ENCODE measurements around the gene RTP4.

The RTP4 gene

DNA sequence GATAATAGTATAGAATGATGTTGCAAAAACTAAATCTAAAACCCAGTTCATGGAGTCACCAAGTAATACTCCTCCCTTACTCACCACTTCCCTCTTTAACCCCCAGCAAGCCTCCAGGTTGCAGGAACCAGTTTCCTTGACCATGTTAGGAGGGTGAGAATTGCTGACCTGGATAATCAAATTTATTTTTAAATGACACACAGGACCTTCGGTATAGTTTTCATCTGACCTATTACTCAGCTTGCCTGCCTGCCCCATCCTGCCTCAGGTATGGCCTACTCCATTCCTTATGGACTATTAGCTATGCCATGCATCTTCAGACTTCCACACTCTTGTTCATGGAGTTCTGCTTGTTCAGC is 883 bp downstream of the RTP4 start:
- no peak overlapping the region for H3K27ac ChIP-seq (ENCODE audit: low read length)
- WGBS (ENCODE audit: insufficient coverage, insufficient read length), result no CpG with 5 or more reads among the region's 1 CpG
- no peaks in the 10 kb centered on the region for H3K36me3 ChIP-seq (ENCODE audit: control insufficient read depth, insufficient read depth, low read length)
- H3K4me1 ChIP-seq (ENCODE audit: control insufficient read depth, insufficient read depth, low read length), result no peaks in the 10 kb centered on the region
- no peaks in the 10 kb centered on the region for H3K9me3 ChIP-seq (ENCODE audit: control insufficient read depth, insufficient read depth, low read length)
- H3K4me3 ChIP-seq (ENCODE audit: low read length), result no peak overlapping the region
- no peaks in the 10 kb centered on the region for H3K27me3 ChIP-seq (ENCODE audit: control insufficient read depth, insufficient read depth, low read length)
- no peak for DNase-seq (ENCODE audit: low read depth, low spot score)

DNA sequence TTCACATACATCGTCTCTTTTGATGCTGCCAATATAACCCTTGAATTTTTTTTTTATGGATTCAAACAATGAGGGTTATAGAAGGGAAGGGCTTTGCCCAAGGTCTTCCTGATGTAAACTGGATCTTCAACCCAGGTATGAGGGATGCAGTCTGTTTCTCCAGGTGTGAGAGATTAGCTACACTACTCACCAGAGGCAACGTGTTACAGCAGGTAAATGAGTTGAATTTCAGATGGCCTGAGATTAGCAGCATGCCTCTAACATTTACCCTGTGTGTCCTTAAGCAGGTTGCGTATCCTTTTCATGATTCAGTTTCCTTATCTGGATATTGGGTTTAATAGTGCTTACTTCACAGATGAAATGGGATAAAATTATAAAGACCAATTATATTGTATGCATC is 1.9 kb downstream of the RTP4 start:
- no peak overlapping the region for H3K27ac ChIP-seq (ENCODE audit: low read length)
- no peaks in the 10 kb centered on the region for H3K9me3 ChIP-seq (ENCODE audit: control insufficient read depth, insufficient read depth, low read length)
- DNase-seq (ENCODE audit: low read depth, low spot score), result no peak
- no peaks in the 10 kb centered on the region for H3K4me1 ChIP-seq (ENCODE audit: control insufficient read depth, insufficient read depth, low read length)
- H3K36me3 ChIP-seq (ENCODE audit: control insufficient read depth, insufficient read depth, low read length), result no peaks in the 10 kb centered on the region
- no peak overlapping the region for H3K4me3 ChIP-seq (ENCODE audit: low read length)
- no CpG with 5 or more reads among the region's 3 CpGs for WGBS (ENCODE audit: insufficient coverage, insufficient read length)
- H3K27me3 ChIP-seq (ENCODE audit: control insufficient read depth, insufficient read depth, low read length), result no peaks in the 10 kb centered on the region

DNA sequence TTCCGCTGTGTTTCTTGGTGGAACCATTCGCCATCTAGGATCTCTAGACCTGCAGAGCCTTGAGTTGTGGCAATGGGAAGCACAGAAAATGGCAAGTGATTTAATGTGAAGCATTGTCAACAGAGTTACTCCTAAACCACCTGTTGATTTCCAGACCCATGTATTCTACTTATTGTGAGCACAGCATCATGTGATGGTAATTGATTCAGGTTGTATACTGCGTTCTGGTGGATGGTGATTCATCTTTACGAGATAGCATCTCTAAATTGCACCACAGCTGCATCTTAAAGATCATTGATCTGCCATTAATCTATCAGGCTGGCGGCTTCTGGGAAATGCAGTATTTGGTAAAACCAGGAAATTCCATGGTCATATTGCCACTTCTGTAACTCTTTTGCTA is 7.4 kb downstream of the RTP4 start:
- H3K36me3 ChIP-seq (ENCODE audit: control insufficient read depth, insufficient read depth, low read length), result no peaks in the 10 kb centered on the region
- H3K9me3 ChIP-seq (ENCODE audit: control insufficient read depth, insufficient read depth, low read length), result no peaks in the 10 kb centered on the region
- no peak overlapping the region for H3K27ac ChIP-seq (ENCODE audit: low read length)
- no peak overlapping the region for H3K4me3 ChIP-seq (ENCODE audit: low read length)
- H3K4me1 ChIP-seq (ENCODE audit: control insufficient read depth, insufficient read depth, low read length), result no peaks in the 10 kb centered on the region
- DNase-seq (ENCODE audit: low read depth, low spot score), result no peak
- no peaks in the 10 kb centered on the region for H3K27me3 ChIP-seq (ENCODE audit: control insufficient read depth, insufficient read depth, low read length)
- no CpG with 5 or more reads among the region's 5 CpGs for WGBS (ENCODE audit: insufficient coverage, insufficient read length)

DNA sequence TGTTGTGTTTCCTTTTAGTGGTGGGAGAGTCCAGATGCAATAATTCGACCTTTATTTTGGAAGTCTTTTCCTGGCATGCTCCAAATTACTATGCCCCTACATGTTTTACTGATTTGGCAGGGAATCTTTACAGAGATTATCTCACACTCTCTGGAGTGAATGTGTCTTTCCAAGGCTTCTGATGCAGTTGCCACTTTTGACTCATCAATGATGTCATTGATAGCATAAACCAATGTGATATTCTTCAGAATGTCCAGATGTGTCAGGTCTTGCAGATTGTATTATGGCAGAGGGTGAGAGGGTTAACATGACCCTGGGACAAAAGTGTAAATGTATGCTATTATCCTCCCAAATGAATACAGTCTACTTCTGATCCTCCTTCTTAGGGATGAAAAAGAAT is 9.7 kb downstream of the RTP4 start:
- WGBS (ENCODE audit: insufficient coverage, insufficient read length), result no CpG with 5 or more reads among the region's 1 CpG
- Histone ChIP-seq H3K36me3 (ENCODE audit: control insufficient read depth, insufficient read depth, low read length) (no peaks in the 10 kb centered on the region), H3K27me3 (ENCODE audit: control insufficient read depth, insufficient read depth, low read length) (no peaks in the 10 kb centered on the region), H3K4me1 (ENCODE audit: control insufficient read depth, insufficient read depth, low read length) (peaks cover under 1% of the 10 kb centered on the region; the same call in 1 of the 2 replicates), H3K9me3 (ENCODE audit: control insufficient read depth, insufficient read depth, low read length) (no peaks in the 10 kb centered on the region), H3K27ac (ENCODE audit: low read length) (no peak overlapping the region), H3K4me3 (ENCODE audit: low read length) (no peak overlapping the region)
- DNase-seq (ENCODE audit: low read depth, low spot score), result no peak

DNA sequence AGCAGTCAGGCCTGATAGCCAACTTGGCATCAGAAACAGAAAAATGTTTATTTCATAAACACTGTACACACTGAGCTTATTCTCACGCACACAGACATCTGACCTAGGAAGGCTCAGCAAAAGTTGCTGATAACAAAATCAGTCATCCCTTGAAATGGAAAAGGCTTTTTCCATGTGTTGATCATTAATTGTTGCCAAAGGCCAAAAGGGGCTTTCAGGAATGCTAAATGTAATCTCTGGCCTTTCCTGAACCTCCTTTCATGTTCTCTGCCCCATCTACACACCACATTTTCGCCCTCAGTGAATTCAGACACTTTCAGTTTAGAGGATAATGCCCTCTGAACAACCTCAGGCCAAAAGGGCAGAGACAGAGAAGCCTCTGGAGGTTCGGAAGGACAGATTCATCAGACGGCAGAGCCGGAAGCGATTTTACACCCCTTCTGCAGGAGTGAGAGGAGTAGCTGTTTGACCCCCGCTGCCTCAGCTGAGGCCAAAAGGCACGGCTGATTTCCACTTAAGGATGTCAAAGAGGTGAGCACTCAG is 14.5 kb downstream of the RTP4 start:
- Histone ChIP-seq H3K36me3 (ENCODE audit: control insufficient read depth, insufficient read depth, low read length) (no peaks in the 10 kb centered on the region), H3K27ac (ENCODE audit: low read length) (no peak overlapping the region), H3K4me3 (ENCODE audit: low read length) (no peak overlapping the region), H3K4me1 (ENCODE audit: control insufficient read depth, insufficient read depth, low read length) (peaks cover 3% of the 10 kb centered on the region; the same call in 1 of the 2 replicates), H3K9me3 (ENCODE audit: control insufficient read depth, insufficient read depth, low read length) (no peaks in the 10 kb centered on the region), H3K27me3 (ENCODE audit: control insufficient read depth, insufficient read depth, low read length) (no peaks in the 10 kb centered on the region)
- WGBS (ENCODE audit: insufficient coverage, insufficient read length), result no CpG with 5 or more reads among the region's 8 CpGs
- DNase-seq (ENCODE audit: low read depth, low spot score), result no peak

DNA sequence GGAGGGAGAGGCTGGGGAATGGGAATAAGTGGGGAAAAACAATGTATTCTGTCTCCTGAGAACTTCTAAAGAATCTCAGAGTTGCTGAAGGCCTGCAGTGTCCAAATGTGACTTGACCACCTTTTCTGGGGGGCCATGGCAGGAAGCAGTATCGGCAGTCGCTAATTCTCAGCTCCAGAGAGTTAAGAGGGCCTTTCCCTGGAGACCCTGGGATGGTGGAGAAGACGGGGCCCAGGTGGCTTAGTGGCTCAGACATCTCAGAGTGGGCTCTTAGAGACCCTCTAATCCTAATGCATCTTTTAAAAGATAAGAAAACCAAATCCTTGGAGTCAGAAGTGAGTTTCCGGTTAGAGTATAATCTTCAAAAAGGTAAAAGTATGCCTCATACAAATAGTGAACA is 15.1 kb downstream of the RTP4 start:
- DNase-seq (ENCODE audit: low read depth, low spot score), result no peak
- Histone ChIP-seq H3K4me3 (ENCODE audit: low read length) (no peak overlapping the region), H3K4me1 (ENCODE audit: control insufficient read depth, insufficient read depth, low read length) (peaks cover 3% of the 10 kb centered on the region; the same call in 1 of the 2 replicates), H3K9me3 (ENCODE audit: control insufficient read depth, insufficient read depth, low read length) (no peaks in the 10 kb centered on the region), H3K36me3 (ENCODE audit: control insufficient read depth, insufficient read depth, low read length) (no peaks in the 10 kb centered on the region), H3K27me3 (ENCODE audit: control insufficient read depth, insufficient read depth, low read length) (no peaks in the 10 kb centered on the region), H3K27ac (ENCODE audit: low read length) (no peak overlapping the region)
- no CpG with 5 or more reads among the region's 4 CpGs for WGBS (ENCODE audit: insufficient coverage, insufficient read length)

DNA sequence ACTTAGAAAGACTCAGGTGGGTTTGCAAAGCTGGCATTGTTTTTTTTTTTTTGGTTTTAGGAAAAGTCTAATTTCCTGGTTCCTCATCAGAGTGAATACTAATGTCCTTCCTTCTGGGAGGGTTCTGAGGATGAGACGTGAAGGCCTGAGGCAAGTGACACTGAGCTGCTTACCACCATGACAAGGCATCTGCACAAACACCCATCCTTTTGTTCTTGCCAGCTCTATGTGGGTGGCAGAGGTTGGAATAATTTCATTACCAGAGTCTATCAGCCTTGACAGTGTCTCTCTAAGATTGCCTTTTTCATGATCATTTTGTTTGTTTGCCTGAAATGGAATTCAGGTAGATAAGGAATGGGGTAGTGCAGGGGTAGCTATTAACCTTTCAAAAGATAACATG is 17.1 kb downstream of the RTP4 start:
- WGBS (ENCODE audit: insufficient coverage, insufficient read length), result no CpG with 5 or more reads among the region's 1 CpG
- DNase-seq (ENCODE audit: low read depth, low spot score), result no peak

DNA sequence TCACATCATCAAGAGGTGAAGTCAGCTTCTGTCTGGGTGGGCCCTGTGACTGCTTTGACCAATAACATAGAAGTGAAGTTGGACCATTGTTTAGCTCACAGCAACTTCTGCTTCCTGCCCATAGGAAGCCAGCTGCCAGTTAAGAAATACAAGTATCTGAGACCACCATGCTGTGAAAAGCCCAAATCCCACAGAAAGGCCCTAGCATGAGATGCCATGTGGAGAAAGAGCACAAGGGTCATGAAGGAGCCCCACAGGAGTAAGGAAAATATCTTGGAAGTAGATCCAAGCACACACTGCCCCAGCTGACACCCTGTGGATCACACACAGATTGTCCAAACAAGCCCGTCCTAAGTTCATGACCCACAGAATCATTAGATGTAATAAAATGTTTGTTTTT is 28.5 kb downstream of the RTP4 start:
- Histone ChIP-seq H3K36me3 (ENCODE audit: control insufficient read depth, insufficient read depth, low read length) (no peaks in the 10 kb centered on the region), H3K9me3 (ENCODE audit: control insufficient read depth, insufficient read depth, low read length) (no peaks in the 10 kb centered on the region), H3K27me3 (ENCODE audit: control insufficient read depth, insufficient read depth, low read length) (no peaks in the 10 kb centered on the region), H3K4me1 (ENCODE audit: control insufficient read depth, insufficient read depth, low read length) (no peaks in the 10 kb centered on the region), H3K4me3 (ENCODE audit: low read length) (no peak overlapping the region), H3K27ac (ENCODE audit: low read length) (no peak overlapping the region)
- DNase-seq (ENCODE audit: low read depth, low spot score), result no peak
- no CpG with 5 or more reads among the region's 1 CpG for WGBS (ENCODE audit: insufficient coverage, insufficient read length)

More for the DNA sequence above, 17.1 kb downstream of the RTP4 start:
- Histone ChIP-seq H3K27ac (ENCODE audit: low read length) (no peak overlapping the region), H3K27me3 (ENCODE audit: control insufficient read depth, insufficient read depth, low read length) (no peaks in the 10 kb centered on the region), H3K4me1 (ENCODE audit: control insufficient read depth, insufficient read depth, low read length) (peaks cover 3% of the 10 kb centered on the region; the same call in 1 of the 2 replicates), H3K4me3 (ENCODE audit: low read length) (no peak overlapping the region), H3K9me3 (ENCODE audit: control insufficient read depth, insufficient read depth, low read length) (no peaks in the 10 kb centered on the region), H3K36me3 (ENCODE audit: control insufficient read depth, insufficient read depth, low read length) (no peaks in the 10 kb centered on the region)

DNA sequence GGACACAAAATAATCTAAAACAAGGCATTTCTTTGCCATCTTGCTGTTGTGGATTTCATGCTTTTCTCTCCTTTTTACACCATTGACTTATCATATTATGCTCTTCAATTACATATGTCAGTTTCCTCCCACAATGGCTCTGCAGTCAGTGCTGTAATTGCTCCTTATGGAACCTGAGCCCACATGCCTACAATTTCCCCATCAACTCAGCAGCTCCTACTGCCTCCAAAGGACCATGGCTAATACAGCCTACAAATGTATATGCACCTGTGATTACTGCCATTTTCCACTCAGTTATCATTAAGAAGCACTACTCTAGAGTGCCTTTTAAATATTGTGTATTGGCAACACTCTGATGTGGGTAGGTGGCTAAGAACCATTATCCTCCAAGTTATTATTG is 30.8 kb downstream of the RTP4 start:
- H3K27ac ChIP-seq (ENCODE audit: low read length), result no peak overlapping the region

DNA sequence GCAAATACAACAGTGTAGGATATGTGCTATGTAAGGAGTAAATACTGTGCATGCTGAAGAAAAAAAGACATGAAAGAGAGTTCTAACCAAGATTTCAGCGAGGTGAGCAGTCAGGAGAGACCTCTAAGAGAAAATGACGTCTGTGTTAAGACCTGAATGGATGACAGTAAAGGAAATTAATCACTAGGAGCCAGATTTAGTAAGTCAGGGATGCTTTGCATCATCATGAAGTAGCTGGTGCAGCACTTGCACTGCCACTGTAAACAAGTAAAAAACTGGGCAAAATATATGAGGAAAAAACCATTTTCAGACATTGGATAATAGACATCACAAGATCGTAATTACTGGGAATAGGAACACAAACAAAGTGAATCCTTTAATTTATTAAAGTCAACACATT is 32.6 kb downstream of the RTP4 start:
- H3K27ac ChIP-seq (ENCODE audit: low read length), result no peak overlapping the region
- no peaks in the 10 kb centered on the region for H3K9me3 ChIP-seq (ENCODE audit: control insufficient read depth, insufficient read depth, low read length)
- no CpG with 5 or more reads among the region's 3 CpGs for WGBS (ENCODE audit: insufficient coverage, insufficient read length)
- H3K36me3 ChIP-seq (ENCODE audit: control insufficient read depth, insufficient read depth, low read length), result no peaks in the 10 kb centered on the region
- no peak overlapping the region for H3K4me3 ChIP-seq (ENCODE audit: low read length)
- H3K4me1 ChIP-seq (ENCODE audit: control insufficient read depth, insufficient read depth, low read length), result no peaks in the 10 kb centered on the region
- H3K27me3 ChIP-seq (ENCODE audit: control insufficient read depth, insufficient read depth, low read length), result no peaks in the 10 kb centered on the region
- no peak for DNase-seq (ENCODE audit: low read depth, low spot score)

More for the DNA sequence above, 30.8 kb downstream of the RTP4 start:
- H3K36me3 ChIP-seq (ENCODE audit: control insufficient read depth, insufficient read depth, low read length), result no peaks in the 10 kb centered on the region
- no peak for DNase-seq (ENCODE audit: low read depth, low spot score)
- H3K4me1 ChIP-seq (ENCODE audit: control insufficient read depth, insufficient read depth, low read length), result no peaks in the 10 kb centered on the region
- H3K4me3 ChIP-seq (ENCODE audit: low read length), result no peak overlapping the region
- no peaks in the 10 kb centered on the region for H3K9me3 ChIP-seq (ENCODE audit: control insufficient read depth, insufficient read depth, low read length)
- no peaks in the 10 kb centered on the region for H3K27me3 ChIP-seq (ENCODE audit: control insufficient read depth, insufficient read depth, low read length)

DNA sequence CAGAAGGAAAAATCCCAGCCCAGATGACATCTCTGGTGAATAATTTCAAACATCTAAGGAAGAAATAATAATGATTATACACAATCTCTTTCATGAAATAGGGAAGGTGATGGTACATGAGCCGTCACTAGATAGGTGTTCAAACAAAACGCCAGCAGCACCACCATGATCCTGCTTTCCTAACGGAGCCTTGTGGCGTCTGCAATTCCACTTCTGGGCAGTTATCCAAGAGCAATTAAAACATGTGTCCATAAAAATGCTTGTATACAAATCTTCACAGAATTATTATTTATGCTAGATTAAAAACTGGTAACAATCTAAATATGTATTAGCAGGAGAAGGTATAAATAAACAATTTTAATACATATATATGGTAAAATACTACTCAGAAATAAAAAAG is 33.7 kb downstream of the RTP4 start:
- H3K27me3 ChIP-seq (ENCODE audit: control insufficient read depth, insufficient read depth, low read length), result no peaks in the 10 kb centered on the region
- no CpG with 5 or more reads among the region's 4 CpGs for WGBS (ENCODE audit: insufficient coverage, insufficient read length)
- H3K36me3 ChIP-seq (ENCODE audit: control insufficient read depth, insufficient read depth, low read length), result no peaks in the 10 kb centered on the region
- H3K27ac ChIP-seq (ENCODE audit: low read length), result no peak overlapping the region
- no peak for DNase-seq (ENCODE audit: low read depth, low spot score)
- H3K4me3 ChIP-seq (ENCODE audit: low read length), result no peak overlapping the region
- no peaks in the 10 kb centered on the region for H3K9me3 ChIP-seq (ENCODE audit: control insufficient read depth, insufficient read depth, low read length)
- no peaks in the 10 kb centered on the region for H3K4me1 ChIP-seq (ENCODE audit: control insufficient read depth, insufficient read depth, low read length)

All from iPS DF 6.9 (cell line).